ENCODE data around the gene PCP4L1.

PCP4L1 gene

GRCh38 chr1:161324020-161324419, 65.5 kb downstream of the PCP4L1 start:
- DNase-seq = no peak

- no peak for DNase-seq
These were observed 71.8 kb downstream of the PCP4L1 start for GRCh38 chr1:161330346-161330745.

GRCh38 chr1:161333166-161333565, 74.6 kb downstream of the PCP4L1 start:
- no peak for DNase-seq
